Myometrial cell (primary cell): Measurements from ENCODE around the gene ARMH3. TPM values are rescaled to one million over a fixed set of nuclear protein-coding genes. Genes with fewer than 3 reads are reported as not detected.

ENCODE experiments used
- total RNA-seq: library from RNA; depleted of rRNA; stranded (reverse); fragments of >200 nt; gene quantifications from 2 replicates; pipeline ENCODE4 v1.2.3, GENCODE V29; 2015

Gene ARMH3, protein sequence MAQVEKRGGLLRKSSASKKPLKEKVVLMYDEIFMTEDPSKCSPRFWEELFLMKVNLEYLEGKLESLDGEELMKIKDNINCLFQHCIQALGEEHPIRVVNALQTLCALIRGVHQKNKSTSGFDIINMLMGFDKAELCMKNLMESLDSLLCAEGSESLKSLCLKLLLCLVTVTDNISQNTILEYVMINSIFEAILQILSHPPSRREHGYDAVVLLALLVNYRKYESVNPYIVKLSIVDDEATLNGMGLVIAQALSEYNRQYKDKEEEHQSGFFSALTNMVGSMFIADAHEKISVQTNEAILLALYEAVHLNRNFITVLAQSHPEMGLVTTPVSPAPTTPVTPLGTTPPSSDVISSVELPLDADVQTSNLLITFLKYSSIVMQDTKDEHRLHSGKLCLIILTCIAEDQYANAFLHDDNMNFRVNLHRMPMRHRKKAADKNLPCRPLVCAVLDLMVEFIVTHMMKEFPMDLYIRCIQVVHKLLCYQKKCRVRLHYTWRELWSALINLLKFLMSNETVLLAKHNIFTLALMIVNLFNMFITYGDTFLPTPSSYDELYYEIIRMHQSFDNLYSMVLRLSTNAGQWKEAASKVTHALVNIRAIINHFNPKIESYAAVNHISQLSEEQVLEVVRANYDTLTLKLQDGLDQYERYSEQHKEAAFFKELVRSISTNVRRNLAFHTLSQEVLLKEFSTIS
- 8.2 and 10.7 TPM in 2 replicates for total RNA-seq

GRCh38 chr10:102055647-102056419 is at the start of gene ARMH3:
TSS of gene ARMH3 (minus strand) at chr10:102056173. CDS start at chr10:102040114, 16,059 bp downstream.

GRCh38 chr10:102064868-102065560 is 9.0 kb upstream of the ARMH3 start, which contains the start of gene HPS6:
TSS of gene HPS6 (plus strand) at chr10:102065349. CDS start at chr10:102065475, 126 bp downstream.

DNA sequence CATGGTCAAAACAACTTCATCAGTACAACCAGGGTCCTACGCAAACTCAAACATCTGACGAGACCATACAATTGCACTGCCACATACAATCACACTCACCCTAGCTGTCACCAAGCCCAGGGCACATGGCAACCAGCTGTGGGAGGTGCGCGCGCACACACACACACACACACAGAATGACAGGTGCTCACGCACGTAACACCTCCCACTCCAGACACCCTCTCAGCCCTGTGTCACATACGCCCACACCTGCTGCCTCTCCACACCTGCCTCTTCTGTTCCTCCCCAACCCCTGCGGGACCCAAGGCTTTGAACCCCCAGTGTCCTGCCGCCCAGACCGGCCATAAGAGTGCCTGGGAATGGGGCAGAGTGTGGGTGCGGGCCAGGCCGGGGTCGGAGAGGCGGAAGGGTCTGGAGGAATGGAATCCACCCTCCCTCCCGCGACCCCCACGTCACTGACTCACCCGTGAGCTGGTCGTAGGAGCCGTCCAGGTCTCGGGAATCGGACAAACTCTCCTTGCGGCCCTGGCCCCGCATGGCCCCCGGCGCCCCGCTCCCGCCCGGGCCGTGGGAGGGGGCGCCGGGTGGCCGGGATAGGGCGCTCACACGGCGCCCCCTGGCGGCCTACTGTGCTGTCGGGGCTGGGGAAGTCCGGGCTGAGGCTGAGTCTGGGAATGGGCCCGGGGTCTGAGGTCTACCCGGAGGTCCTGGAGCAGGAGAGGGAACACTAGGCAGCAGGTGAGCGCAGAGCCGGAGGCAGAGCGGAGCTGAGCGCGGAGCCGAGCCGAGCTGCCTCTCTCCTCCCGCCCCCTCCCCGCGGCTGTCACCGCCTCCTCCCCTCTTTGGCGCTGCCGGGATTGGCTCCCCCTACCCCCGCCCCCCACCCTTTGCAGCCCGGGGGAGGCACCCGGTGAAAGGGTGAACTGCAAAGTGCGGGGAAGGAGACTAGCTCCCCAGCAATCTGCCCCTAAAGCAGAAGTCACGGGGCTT is 212.6 kb downstream of the ARMH3 start, which contains the start of gene KCNIP2:
Gene KCNIP2 (minus strand): TSS at position 769 of the 990 bp plus-strand sequence. CDS start 232 bp downstream, at position 537.

GRCh38 chr10:101818119-101818871 is 237.7 kb downstream of the ARMH3 start, which contains the start of gene OGA:
TSS of gene OGA (minus strand) at chr10:101818444. CDS start at chr10:101818022, 422 bp downstream.

Other genes with a start within 250 kb of the ARMH3 start
- 37.2 and 53.2 TPM in 2 replicates for gene OGA, start 237.7 kb downstream of the ARMH3 start, total RNA-seq
- 0.18 TPM in 1 of 2 replicates, not detected in the other for gene KCNIP2, start 212.4 kb downstream of the ARMH3 start, total RNA-seq
- 32.0 and 36.5 TPM in 2 replicates for gene HPS6, start 9.2 kb upstream of the ARMH3 start, total RNA-seq
- 19.3 and 21.8 TPM in 2 replicates for gene LDB1, start 64.2 kb upstream of the ARMH3 start, total RNA-seq
- gene PPRC1, start 76.9 kb upstream of the ARMH3 start, total RNA-seq = 12.7 and 15.2 TPM in 2 replicates
- 42.4 and 42.7 TPM in 2 replicates for gene NOLC1, start 96.2 kb upstream of the ARMH3 start, total RNA-seq
- gene ELOVL3, start 170.1 kb upstream of the ARMH3 start, total RNA-seq = not detected in 2 replicates
- gene PITX3, start 185.3 kb upstream of the ARMH3 start, total RNA-seq = not detected in 2 replicates
- gene GBF1, start 189.4 kb upstream of the ARMH3 start, total RNA-seq = 51.6 and 52.5 TPM in 2 replicates